Bronchial epithelial cell (primary cell): ENCODE measurements around the gene GLRA2. TPM values are rescaled to one million over a fixed set of nuclear protein-coding genes. Genes with fewer than 3 reads are reported as not detected.

ENCODE experiments used
- DNase-seq: peaks from one replicate; pipeline ENCODE4 v3.0.0-alpha.2; 2010; ENCODE audit warnings: low read depth
- FAIRE-seq: peaks from 2 replicates; lab custom pipeline; 2011; peaks lifted over from hg19 to GRCh38; lab: Jason Lieb, UNC
- H3K27me3 ChIP-seq: 2 replicates; pipeline ENCODE4 v1.5.1; 2011; ENCODE audit warnings: low read length; ENCODE audit not compliant: control insufficient read depth, insufficient read depth
- H3K36me3 ChIP-seq: 2 replicates; pipeline ENCODE4 v1.5.1; 2011; ENCODE audit warnings: low read length; ENCODE audit not compliant: control insufficient read depth, insufficient read depth
- H3K4me3 ChIP-seq: 2 replicates; pipeline ENCODE4 v1.5.1; 2011; ENCODE audit warnings: mild to moderate bottlenecking, low read depth, low read length, control low read depth
- CTCF ChIP-seq: IDR thresholded peaks from 2 replicates; pipeline ENCODE4 v1.5.1; 2011; ENCODE audit warnings: mild to moderate bottlenecking, moderate library complexity, low read length, control low read depth, inconsistent platforms; ENCODE audit not compliant: insufficient read depth, severe bottlenecking
- total RNA-seq: library from RNA; depleted of rRNA; stranded (reverse); fragments of >200 nt; gene quantifications from 2 replicates; pipeline ENCODE4 v1.2.1, GENCODE V29; 2014

Gene GLRA2
- total RNA-seq, 1 donor from 2014 or later, result not detected

GRCh38 chrX:14616836-14617235 is 87.5 kb downstream of the GLRA2 start:
- DNase-seq (no peak), FAIRE-seq (no peak)
- H3K4me3 ChIP-seq, result no peak overlapping the region
- TF ChIP-seq CTCF, result no peak
- H3K27me3 ChIP-seq, result no peaks in the 10 kb centered on the region
- H3K36me3 ChIP-seq, result no peaks in the 10 kb centered on the region

DNA sequence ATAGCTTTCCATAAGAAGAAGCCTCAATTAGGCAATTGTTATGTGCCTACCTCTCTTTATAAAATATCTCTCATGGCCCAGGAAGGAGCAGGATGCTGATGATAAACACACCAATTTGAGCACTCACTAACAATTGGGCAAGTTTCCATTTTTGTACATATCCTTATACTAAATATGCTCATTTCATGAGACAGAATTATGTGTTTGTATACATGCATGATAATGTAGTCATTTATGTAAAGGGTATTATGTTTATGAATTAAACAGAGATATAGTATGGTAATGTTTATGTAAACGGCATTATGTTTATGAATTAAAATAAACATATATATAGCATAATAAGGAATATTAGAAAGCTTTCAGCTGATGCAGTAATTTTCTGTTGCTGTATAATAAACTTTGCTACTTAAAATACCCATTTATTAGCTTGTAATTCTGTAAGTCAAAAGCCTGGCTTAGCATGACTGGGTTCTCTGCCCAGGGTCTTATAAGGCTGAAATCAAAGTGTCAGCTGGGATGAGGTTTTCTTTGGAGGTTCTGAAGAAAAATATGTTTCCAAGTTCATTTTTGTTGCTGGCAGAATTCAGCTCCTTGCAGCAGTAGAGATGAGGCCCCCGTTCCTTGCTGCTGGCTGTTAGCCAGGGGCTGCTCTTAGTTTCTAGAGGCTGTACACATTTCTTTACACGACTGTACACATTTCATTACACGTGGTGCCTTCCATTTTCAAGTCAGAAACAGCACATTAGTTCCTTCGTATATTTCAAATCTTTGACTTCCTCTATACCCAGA is 89.0 kb downstream of the GLRA2 start:
- FAIRE-seq (no peak), DNase-seq (no peak)
- Histone ChIP-seq H3K27me3 (no peaks in the 10 kb centered on the region), H3K4me3 (no peak overlapping the region), H3K36me3 (no peaks in the 10 kb centered on the region)
- no peak for TF ChIP-seq CTCF

DNA sequence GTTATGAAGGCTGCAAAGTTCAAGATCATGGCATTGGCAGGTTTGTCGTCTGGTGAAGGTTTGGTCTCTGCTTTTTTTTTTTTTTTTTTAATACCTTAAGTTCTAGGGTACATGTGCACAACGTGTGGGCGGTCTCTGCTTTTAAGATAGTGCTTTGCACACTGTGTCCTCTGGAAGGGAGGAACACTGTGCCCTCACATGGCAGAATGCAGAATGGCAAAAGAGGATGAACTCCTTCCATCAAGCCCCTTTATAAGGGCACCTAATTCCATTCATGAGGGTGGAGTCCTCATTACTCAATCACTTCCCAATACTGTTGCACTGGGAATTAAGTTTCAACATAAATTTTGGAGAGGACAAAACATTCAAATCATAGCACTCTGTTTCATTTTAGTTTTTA is 101.4 kb downstream of the GLRA2 start:
- Histone ChIP-seq H3K36me3 (no peaks in the 10 kb centered on the region), H3K4me3 (no peak overlapping the region), H3K27me3 (no peaks in the 10 kb centered on the region)
- no peak for TF ChIP-seq CTCF
- DNase-seq, result peak; percentile 1
- FAIRE-seq, result no peak

DNA sequence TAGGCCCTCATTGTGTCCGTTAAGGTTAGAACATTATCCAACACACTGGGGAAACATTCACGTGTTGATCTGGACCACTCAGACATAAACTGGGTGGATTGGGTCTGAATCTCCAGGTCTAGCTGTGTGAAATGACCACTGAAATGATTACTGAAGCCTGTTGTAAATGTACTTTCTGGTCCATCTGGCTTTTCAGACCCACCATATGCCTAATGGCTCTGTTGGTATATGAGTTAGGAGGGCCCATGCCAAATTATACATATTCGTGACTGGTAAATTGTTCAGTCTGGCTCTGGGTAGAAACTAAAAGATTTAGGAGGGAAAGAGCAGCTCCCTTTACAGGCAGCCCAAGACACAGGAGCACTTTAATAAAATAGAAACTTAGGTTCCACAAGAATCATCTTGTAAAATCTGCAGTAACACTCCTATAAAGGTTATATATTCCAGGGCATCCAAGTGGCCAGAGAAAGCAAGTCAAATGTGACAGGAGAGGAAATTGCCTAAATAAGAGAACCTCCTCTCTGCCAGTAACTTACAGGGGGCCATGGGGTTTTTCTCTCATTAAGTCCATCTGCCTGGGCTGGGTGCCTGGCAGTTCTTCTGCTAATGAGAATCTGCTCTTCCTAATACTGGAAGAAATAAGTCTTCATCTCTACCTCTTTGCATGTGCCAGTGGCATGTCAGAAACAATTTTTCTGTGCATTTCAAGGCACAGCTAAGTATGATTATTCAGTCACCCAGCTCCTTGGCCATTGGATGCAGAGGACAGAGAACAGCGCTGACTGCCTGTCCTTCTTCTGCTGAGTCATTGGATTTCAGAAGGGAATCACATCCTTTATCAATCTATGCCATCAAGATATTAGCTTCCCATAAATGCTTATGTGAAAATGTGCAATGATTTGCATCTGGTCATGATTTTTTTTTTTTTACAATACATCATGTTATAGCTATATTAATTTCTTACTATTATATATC is 112.6 kb downstream of the GLRA2 start:
- no peak for FAIRE-seq

DNA sequence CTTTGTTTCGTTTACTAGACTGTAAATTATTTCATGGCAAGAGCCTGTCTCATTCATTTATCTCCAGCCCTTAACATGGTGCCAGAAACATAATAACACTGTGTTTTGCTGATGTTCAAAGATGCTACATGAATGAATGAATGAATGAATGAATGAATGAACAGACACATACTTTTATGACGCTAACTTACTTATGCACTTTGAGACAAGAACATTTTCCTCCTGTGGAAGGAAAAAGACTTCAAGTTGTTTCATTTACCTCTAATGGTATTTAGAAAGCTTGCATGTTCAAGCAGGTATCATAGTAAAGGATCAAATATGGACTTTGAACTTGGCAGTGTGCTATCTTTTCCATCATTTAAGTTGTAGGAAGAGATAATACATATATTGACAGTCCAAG is 131.6 kb downstream of the GLRA2 start:
- no peak for TF ChIP-seq CTCF
- FAIRE-seq (no peak), DNase-seq (no peak)
- H3K4me3 ChIP-seq, result no peak overlapping the region
- no peaks in the 10 kb centered on the region for H3K27me3 ChIP-seq
- no peaks in the 10 kb centered on the region for H3K36me3 ChIP-seq

More for the DNA sequence above, 112.6 kb downstream of the GLRA2 start:
- no peaks in the 10 kb centered on the region for H3K36me3 ChIP-seq
- H3K27me3 ChIP-seq, result no peaks in the 10 kb centered on the region
- no peak for TF ChIP-seq CTCF
- no peak overlapping the region for H3K4me3 ChIP-seq
- DNase-seq, result no peak
